ENCODE results near the gene PPIL3.

PPIL3 gene

DNA sequence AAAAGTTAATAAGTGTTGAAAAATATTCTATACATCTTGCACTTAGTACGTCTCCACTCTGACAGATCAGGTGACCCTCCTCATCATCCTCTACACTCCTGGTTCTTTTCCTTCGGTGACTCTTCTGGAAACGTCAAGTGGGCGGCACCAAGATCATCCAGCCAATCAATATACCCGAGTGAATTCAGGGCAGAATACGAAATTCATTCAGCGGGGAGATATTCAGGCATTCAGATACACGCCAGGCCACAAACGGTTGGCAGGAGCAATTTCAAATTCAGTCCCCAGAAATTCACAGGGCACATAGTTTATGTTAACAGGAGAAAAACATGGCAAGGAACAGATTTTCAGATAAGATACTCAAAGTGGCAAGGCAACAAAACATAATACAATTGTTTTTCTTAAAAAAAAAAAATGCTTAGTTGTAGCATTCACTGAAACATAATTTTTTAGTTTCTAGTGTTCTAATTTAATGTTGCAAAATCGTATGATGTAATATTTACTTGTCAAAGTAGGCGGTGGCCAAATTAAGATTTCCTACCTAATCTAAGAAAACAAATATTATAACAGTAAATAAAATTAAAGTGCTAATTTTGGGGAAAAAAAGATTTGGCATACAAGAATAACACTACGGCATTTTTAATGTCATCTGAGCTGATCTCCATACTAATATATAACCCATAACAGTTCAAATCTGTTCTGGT, 28.6 kb downstream of the PPIL3 start:
- peak; percentile 26 for DNase-seq (ENCODE audit: low read depth)

DNA sequence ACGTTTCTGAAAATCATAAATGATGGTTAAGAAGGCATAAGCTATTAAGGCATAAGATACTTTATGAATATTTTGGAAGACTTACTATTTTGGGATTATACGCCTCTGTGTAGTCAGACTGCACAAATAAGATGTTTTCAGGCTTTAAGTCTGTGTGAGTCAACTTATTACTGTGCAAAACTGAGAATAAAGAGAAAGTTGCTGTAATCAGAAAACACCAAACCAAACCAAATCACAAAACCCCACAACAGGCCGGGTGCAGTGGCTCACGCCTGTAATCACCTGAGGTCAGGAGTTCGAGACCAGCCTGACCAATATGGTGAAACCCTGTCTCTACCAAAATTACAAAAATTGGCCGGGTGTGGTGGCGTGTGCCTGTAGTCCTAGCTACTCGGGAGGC, 32.1 kb downstream of the PPIL3 start:
- DNase-seq (ENCODE audit: low read depth), result no peak

DNA sequence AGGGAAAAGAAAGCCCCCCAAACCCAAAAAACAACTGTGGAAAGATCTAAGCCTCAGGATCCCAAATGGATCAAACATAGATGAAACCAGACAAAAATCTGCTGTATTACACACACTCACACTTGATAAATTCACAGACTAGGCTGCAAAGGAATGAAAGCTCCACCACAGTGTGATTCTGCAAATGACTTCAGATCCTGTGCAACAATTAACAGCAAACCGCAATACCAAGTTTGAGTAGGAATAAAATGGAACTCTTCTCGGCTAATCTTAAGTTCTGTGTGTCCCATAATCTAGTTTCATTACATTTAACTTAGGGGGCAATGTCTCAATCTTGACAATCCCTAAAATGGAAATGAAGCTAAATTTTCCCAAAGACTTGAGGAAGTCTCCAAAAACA, 36.3 kb downstream of the PPIL3 start:
- DNase-seq (ENCODE audit: low read depth), result no peak

DNA sequence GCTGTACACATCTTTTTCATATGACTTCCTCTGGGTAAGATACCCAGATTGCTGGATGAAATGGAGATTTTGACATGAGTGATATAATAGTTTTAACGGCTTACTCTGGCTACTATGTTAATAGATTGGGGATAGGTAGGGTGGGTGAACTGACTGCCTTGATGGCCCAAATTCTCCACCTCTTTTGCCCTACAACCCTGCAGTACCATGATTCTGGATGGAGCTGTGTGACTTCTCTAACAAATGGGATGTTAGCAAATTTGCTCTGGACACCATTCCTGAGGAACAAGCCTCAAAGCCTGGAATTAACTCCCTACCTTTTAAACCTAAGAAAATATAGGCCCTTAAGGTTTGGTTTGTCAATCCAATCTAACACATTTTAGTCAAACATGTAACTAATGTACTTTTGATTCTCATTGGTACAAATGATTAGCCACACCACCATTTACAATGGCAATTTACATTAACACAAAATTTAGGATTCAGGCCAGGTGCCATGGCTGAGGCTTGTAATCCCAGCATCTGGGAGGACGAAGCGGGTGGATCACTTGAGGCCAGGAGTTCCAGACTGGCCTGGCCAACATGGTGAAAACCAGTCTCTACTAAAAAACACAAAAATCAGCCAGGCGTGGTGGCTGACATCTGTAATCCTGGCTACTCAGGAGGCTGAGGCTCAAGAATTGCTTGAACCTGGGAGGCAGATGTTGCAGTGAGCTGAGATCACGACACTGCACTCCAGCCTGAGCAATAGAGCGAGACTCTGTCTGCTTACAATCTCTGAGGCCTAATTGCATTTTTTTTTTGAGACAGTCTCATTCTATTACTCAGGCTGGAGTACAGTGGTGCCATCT, 37.3 kb downstream of the PPIL3 start:
- DNase-seq (ENCODE audit: low read depth), result no peak

DNA sequence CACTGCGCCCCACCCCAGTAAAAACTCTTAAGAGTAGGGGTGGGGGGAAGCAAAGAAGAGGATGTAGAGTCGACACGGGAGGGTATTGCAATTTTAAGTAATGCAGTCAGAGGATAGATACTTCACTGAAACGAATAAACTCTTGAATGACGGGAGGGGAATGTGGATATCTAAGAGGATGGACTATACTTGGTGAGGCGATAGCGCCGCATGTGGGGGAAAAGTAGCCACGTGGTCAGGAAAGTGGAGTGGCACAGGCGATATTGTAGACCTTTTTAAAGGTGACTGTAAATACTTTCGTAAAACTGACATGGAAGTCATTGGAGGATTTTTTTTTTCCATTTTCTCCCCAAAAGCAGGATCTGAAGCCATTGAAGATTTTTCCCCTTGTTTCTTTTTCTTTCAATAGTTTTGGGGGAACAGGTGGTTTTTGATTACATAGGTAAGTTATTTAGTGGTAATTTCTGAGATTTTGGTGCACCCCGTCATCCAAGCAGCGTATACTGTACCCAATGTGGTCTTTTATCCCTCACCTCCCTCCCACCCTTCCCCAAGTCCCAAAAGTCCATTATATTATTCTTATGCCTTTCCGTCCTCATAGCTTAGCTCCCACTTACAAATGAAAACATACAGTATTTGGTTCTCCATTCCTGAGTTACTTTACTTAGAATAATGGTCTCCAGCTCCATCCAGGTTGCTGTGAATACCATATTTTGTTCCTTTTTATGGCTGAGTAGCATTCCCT, 38.2 kb downstream of the PPIL3 start:
- no peak for DNase-seq (ENCODE audit: low read depth)

DNA sequence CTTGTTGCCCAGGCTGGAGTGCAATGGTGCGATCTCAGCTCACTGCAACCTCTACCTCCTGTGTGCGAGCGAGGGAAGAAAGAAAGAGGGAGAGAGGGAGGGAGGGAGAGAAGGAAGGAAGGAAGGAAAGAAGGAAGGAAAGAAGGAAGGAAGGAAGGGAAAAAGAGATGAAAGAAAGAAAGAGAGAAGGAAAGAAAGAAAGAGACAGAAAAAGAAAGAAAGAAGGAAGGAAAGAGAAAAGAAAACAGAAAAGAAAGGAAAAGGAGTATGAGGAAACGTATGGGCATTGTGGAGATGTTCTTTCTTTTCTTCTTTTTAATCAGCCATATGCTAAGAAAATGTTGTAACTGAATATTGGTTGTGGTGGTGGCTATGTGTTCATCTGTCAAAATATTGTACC, 40.9 kb downstream of the PPIL3 start:
- no peak for DNase-seq (ENCODE audit: low read depth)

DNA sequence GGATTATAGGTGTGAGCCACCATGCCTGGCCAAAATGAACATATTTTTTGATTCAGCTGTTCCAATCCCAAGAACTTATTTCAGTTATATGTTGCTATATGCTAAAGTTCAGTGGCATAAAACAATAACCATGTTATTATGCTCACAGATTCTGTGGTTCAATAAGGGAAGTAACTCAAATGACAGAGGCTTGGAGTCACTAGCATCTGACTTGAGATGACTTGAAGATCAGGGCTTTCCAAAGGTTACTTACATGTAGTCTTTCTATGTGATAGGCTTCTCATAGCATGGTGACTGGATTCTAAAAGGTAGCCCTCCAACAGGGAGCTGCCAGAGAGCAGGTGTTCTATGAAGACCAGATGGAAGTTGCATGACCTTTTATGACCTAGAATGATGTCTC, 41.6 kb downstream of the PPIL3 start:
- no peak for DNase-seq (ENCODE audit: low read depth)

DNA sequence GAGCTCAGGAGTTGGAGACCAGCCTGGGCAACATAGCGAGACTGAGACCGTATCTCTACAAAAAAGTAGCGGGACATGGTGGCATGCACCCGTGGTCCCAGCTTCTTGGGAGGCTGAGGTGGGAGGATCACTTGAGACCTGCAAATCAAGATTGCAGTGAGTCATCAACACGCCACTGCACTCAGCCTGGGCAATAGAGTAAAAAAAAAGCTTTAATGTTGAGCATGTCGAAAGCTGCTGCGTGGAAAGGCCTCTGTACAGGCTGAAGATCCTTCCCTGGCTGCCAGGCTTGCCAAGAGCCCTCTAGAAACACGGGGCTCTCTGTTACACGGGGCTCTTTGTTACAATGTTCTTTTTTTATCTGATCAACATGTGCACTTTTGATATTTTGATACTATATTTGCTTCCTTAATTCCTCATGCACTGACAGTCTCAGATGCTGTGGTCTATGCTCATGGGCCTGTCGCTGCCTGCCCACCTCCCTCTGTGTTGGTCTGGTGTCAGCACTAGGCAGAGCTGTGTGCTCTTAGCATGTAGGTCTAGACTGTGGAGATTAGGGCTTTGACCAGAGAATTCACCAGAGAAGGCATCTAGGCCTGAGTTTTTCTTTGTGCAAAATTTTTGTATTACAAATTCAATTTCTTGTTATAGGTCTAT, 43.1 kb downstream of the PPIL3 start:
- DNase-seq (ENCODE audit: low read depth), result no peak

DNA sequence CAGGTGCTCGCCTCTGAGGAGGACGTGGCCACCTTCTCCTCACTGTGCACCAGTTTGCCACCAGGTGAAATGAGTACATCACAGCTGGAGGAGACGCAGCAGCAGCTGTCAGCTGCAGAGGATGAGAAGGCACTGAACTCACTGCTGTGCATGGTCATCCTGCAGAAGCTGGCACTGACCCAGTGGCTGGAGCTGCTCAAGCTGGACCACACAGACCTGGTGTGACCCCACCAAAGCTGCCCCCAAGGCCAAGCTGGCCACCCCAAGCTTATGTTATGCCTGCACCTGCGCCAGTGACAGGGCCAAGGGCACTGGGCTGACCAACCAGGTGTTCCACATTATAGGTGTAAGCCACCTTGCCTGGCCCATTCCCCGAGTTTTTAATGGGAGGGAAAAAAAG, 43.7 kb downstream of the PPIL3 start:
- DNase-seq (ENCODE audit: low read depth), result no peak

DNA sequence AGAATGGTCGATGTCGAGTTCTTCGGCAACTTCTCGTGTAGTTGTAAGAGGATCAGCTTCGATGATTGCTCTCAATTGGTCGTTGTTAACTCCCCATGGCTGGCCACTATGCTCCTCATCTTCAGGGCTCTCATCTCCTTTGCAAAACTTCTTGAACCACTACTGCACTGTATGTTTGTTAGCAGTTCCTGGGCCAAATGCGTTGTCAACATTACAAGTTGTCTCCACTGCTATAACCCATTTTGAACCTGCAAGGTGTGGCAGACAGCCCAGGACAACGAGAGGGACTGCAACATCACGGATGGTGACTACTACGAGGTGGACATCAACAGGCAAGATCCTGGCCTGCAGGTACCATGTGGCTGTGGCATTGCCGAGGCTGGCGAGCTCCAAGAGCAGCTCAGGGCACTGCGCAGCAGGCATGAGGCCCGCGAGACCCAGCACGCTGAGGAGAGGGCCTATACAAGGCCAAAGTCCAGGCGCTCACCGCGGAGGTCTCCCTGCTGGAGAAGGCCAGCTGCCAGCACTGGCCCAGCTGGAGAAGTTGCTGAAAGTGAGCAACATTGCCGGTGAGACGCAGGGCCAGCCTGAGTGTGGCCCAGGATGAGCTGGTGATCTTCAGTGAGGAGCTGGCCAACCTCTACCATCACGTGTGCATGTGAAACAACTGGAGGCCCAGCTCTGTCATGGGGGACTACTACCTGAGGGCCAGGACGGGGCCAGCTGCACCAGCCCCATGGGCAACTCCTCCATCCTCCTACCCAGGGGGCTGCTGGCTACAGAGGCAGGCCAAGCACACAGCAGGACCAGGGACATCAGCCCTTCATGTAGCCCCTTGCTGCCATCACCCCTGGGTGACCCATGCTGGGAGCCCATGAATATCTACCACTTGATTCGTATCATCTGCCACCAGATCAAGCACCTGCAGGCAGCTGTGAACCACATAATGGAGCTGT, 44.6 kb downstream of the PPIL3 start:
- no peak for DNase-seq (ENCODE audit: low read depth)

DNA sequence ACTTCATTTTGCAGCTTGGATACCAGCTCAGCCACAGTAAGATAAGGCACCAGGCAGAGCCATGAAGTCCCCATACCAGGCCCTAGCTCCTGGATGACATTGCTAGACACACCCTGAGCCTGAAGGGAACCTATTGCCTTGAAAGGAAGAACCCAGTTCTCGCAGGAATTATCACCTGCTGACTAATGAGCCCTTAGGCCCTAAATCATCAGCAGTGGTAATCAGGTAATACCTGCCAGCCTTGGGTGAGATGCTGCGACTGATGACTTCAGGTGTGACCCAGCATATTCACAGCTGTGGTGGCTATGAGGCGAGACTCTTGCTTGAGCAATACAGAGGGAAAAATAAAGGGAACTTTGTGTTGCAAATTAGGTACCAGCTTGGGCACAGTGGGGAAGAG, 49.4 kb downstream of the PPIL3 start:
- DNase-seq (ENCODE audit: low read depth), result no peak

DNA sequence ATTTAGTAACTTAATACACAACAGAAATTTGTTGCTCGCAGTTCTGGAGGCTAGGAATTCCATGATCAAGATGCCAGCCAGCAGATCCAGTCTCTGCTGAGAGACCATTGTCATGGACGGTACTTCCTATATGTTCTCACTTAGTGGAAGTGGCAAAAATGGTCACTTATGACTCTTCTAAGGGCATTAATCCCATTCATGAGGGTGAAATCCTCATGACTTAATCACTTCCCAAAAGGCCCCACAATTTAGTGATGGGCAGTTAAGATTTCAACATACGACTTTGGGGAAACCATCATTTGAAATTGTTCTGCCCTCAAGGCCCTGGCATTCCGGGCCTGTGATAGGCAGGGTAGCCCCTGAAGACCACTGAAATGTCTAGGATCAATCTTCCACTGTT, 54.2 kb downstream of the PPIL3 start:
- no peak for DNase-seq (ENCODE audit: low read depth)

DNA sequence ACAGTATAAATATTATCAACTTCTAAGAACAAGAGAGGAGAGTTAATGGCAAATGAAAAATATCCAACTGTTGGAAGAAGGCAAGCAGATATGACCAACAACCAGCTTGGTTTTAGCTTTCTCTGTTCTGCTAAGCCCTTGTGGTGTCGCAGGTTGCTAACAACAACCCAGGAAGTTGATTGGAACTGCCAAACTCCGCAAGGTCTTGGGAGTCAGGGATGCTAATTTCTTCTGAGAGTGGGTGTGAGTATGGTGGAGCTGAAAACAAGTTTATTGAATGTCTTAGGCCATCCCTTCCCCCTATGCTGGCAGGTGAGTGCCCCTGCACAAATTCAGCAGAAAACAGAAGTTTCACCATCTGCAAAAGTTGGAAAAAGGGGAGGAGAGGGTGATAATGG, 59.6 kb downstream of the PPIL3 start:
- no peak for DNase-seq (ENCODE audit: low read depth)

DNA sequence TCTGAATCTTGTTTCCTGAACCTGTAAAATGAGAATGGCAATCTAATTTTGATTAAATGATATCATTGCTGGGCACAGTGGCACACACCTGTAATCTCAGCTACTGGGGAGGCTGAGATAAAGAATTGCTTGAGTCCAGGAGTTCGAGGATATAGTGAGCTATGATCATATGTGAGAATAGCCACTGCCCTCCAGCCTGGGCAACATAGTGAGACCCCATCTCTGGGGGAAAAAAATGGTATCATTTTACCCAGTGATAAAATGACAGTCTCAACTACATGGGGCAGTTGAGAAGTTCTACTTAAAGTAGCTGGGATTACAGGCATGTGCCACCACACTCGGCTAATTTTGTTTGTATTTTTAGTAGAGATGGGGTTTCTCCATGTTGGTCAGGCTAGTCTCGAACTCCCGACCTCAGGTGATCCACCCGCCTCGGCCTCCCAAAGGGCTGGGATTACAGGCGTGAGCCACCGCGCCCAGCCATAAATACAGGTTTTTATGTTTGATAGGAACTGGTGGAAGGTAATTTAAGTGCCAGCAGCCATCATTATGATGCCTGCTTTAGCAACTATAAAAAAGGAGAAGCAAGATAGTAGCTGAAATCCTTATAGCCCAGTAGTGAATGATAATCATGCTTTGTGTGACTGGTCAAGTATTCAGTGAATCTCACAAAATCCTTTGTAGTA, 60.2 kb downstream of the PPIL3 start:
- no peak for DNase-seq (ENCODE audit: low read depth)

DNA sequence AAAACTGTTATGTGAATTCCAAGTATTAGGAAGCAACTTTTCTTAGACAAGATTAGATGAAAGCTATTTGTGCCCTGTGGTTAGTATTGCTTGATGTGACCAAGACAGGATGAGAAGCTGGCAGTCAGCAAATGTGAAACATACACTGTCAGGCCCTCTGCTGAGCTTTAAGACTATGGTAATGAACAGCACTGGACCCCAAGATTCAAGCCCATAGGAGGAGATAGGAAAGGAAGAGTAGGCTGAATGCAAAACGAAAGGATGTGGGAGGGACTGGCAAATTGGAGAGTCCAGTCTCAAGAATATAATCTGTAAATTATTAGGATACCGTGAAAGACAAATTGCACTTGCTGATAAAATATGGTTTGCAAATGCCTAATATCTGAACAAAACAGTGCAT, 60.8 kb downstream of the PPIL3 start:
- DNase-seq (ENCODE audit: low read depth), result no peak

DNA sequence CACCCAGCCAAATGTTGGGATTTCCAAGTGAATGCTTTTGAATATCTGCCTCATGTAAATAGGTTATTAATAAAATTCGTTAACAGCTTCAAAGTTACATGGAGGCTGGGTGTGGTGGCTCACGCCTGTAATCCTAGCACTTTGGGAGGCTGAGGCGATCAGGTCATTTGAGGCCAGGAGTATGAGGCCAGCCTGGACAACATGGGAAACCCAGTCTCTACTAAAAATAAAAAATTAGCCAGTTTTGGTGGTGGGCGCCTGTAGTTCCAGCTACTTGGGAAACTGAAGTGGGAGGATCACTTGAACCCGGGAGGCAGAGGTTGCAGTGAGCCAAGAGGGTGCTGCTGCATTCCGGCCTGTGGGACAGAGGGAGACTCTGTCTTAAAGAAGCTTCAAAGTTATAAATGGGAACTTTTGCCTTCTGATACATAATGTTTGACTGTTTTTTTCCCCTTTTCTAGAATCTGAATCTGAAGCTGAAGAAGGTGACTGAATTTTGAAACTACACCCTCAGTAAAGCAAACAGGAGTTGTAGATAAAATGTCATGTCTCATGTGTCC, 67.1 kb downstream of the PPIL3 start:
- DNase-seq (ENCODE audit: low read depth), result no peak

Measured in EH (cell line).